ENCODE data around the gene TRIO.

DNA sequence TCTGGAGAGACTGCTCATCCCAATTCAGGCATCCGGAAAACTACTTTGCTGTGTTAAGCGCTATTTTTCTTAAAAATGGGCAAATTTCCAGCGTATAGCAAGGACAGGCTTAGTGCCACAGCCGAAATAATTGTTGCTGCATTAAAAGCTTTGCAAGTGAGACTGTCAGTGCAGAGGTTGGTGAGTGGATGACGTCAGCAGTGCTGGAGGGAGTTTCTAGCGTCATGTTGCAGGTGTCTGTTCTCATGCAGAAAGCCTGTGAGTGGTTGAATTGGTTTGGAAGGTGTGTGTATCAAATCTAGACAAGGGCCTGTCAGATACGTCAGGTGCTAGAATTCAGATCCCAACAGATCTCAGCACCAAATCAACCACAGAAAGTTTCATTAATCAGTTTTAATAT is 204.4 kb downstream of the TRIO start:
- TF ChIP-seq, protein P1, sequence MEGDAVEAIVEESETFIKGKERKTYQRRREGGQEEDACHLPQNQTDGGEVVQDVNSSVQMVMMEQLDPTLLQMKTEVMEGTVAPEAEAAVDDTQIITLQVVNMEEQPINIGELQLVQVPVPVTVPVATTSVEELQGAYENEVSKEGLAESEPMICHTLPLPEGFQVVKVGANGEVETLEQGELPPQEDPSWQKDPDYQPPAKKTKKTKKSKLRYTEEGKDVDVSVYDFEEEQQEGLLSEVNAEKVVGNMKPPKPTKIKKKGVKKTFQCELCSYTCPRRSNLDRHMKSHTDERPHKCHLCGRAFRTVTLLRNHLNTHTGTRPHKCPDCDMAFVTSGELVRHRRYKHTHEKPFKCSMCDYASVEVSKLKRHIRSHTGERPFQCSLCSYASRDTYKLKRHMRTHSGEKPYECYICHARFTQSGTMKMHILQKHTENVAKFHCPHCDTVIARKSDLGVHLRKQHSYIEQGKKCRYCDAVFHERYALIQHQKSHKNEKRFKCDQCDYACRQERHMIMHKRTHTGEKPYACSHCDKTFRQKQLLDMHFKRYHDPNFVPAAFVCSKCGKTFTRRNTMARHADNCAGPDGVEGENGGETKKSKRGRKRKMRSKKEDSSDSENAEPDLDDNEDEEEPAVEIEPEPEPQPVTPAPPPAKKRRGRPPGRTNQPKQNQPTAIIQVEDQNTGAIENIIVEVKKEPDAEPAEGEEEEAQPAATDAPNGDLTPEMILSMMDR (IDR thresholded peaks at IDR 0.05; ENCODE audit: low read length), result no peak
- no peak for TF ChIP-seq EZH2phosphoT487 (IDR thresholded peaks at IDR 0.05; ENCODE audit: low read length)
- TF ChIP-seq EZH2 (optimal IDR thresholded peaks at IDR 0.05; ENCODE audit: low read depth, low read length), result no peak
